A673 (cell line): ENCODE measurements around the gene VTI1A. TPM values are rescaled to one million over a fixed set of nuclear protein-coding genes. Genes with fewer than 3 reads are reported as not detected.

Experiments
- BruUV-seq: library from RNA; stranded (reverse); fragments of 400-500 nt; replicated peaks from 2 replicates; lab custom pipeline; 2021; lab: Mats Ljungman, UMichigan
- CTCF ChIA-PET: fragments of 300-600 bp; sonication (Branson Sonifier 250); formaldehyde crosslinking; loops from one replicate; lab custom pipeline; 2022; ENCODE audit warnings: antibody characterized with exemption; lab: Charles Lee
- POLR2A ChIA-PET: fragments of 300-600 bp; sonication (Branson Sonifier 250); formaldehyde crosslinking; loops from one replicate; lab custom pipeline; 2022; ENCODE audit warnings: antibody characterized with exemption; ENCODE audit not compliant: low non-redundant PET; lab: Charles Lee
- DNase-seq: peaks from one replicate; pipeline ENCODE4 v3.0.0-alpha.2; 2015; ENCODE audit warnings: low spot score
- H3K27ac ChIP-seq: fragments of 200-600 bp; sonication (generic); 2 replicates; pipeline ENCODE4 v1.5.1; 2016; ENCODE audit warnings: mixed run types, low read depth, mild to moderate bottlenecking, mixed read lengths, antibody characterized with exemption, low read length; ENCODE audit not compliant: poor library complexity, severe bottlenecking
- H3K27me3 ChIP-seq: fragments of 200-600 bp; sonication (generic); replicated peaks from 2 replicates; pipeline ENCODE4 v1.6.1; 2017; ENCODE audit warnings: mixed run types, low read depth, mild to moderate bottlenecking, mixed read lengths, antibody characterized with exemption, low read length; ENCODE audit not compliant: insufficient read depth, poor library complexity
- H3K36me3 ChIP-seq: fragments of 200-600 bp; sonication (generic); 2 replicates; pipeline ENCODE4 v1.6.1; 2016; ENCODE audit warnings: mixed run types, mild to moderate bottlenecking, mixed read lengths, antibody characterized with exemption, low read length; ENCODE audit not compliant: insufficient read depth, poor library complexity, severe bottlenecking
- H3K4me1 ChIP-seq: fragments of 200-600 bp; sonication (generic); 2 replicates; pipeline ENCODE4 v1.6.1; 2017; ENCODE audit warnings: mixed run types, mild to moderate bottlenecking, mixed read lengths, antibody characterized with exemption, low read length; ENCODE audit not compliant: insufficient read depth, poor library complexity, severe bottlenecking
- H3K4me3 ChIP-seq: fragments of 200-600 bp; sonication (generic); 2 replicates; pipeline ENCODE4 v1.5.1; 2016; ENCODE audit warnings: low read depth, mixed run types, mild to moderate bottlenecking, mixed read lengths, low read length; ENCODE audit not compliant: poor library complexity, severe bottlenecking
- H3K9me3 ChIP-seq: fragments of 200-600 bp; sonication (generic); 2 replicates; pipeline ENCODE4 v1.6.1; 2016; ENCODE audit warnings: mixed run types, low read depth, mild to moderate bottlenecking, mixed read lengths, antibody characterized with exemption, low read length; ENCODE audit not compliant: poor library complexity, severe bottlenecking
- CTCF ChIP-seq: fragments of 300-800, 200-600 bp; sonication (generic); conservative IDR thresholded peaks from 2 replicates; pipeline ENCODE4 v1.5.1; 2017; ENCODE audit warnings: low read depth, mild to moderate bottlenecking, antibody characterized with exemption, low read length, moderate library complexity, mixed read lengths
- EZH2 ChIP-seq: fragments of 200-600 bp; sonication (generic); IDR thresholded peaks from 2 replicates; pipeline ENCODE4 v1.6.1; 2017; ENCODE audit warnings: borderline replicate concordance, low read depth, mild to moderate bottlenecking, mixed read lengths, antibody characterized with exemption, low read length; ENCODE audit not compliant: poor library complexity, severe bottlenecking
- intact Hi-C: fragments of 100-400 bp; cut with micrococcal nuclease; formaldehyde crosslinking; loops from one replicate; pipeline ENCODE4 v1.10.0; 2022; ENCODE audit not compliant: unreplicated experiment
- total RNA-seq: library from RNA; stranded (reverse); gene quantifications from 2 replicates; pipeline ENCODE4 v1.2.3, GENCODE V29; 2021

The VTI1A gene
- total RNA-seq, 1 experiment from 2014 or later: 38.7 TPM

- no TSS peak for BruUV-seq
- Histone ChIP-seq H3K27me3 (no peaks in the 10 kb centered on the region), H3K27ac (no peak overlapping the region), H3K4me3 (no peak overlapping the region), H3K4me1 (no peaks in the 10 kb centered on the region), H3K9me3 (peaks cover 9% of the 10 kb centered on the region), H3K36me3 (no peaks in the 10 kb centered on the region)
- intact Hi-C loops: no loop called here
- TF ChIP-seq EZH2 (no peak), CTCF (no peak)
- DNase-seq: no peak
- CTCF ChIA-PET: no interaction called here
- POLR2A ChIA-PET: no interaction called here
These were observed 396.6 kb downstream of the VTI1A start for GRCh38 chr10:112843623-112844022.

GRCh38 chr10:112844681-112845544 is 397.9 kb downstream of the VTI1A start:
- no peak for DNase-seq
- intact Hi-C loops: no loop called here
- Histone ChIP-seq H3K27me3 (no peaks in the 10 kb centered on the region), H3K4me3 (no peak overlapping the region), H3K27ac (no peak overlapping the region), H3K36me3 (no peaks in the 10 kb centered on the region), H3K9me3 (peaks cover 9% of the 10 kb centered on the region), H3K4me1 (no peaks in the 10 kb centered on the region)
- no TSS peak for BruUV-seq
- ChIA-PET POLR2A (no interaction called here), CTCF (no interaction called here)
- TF ChIP-seq CTCF (no peak), EZH2 (no peak)

GRCh38 chr10:112847778-112848177 is 400.8 kb downstream of the VTI1A start:
- TF ChIP-seq CTCF (no peak), EZH2 (no peak)
- Histone ChIP-seq H3K4me3 (no peak overlapping the region), H3K4me1 (no peaks in the 10 kb centered on the region), H3K36me3 (no peaks in the 10 kb centered on the region), H3K9me3 (peaks cover 9% of the 10 kb centered on the region), H3K27me3 (no peaks in the 10 kb centered on the region), H3K27ac (no peak overlapping the region)
- POLR2A ChIA-PET: no interaction called here
- DNase-seq: no peak
- intact Hi-C loops: no loop called here
- CTCF ChIA-PET: no interaction called here
- BruUV-seq: no TSS peak
